NOMO-1 treated with dmso at 0.1 percent for 144 hours (cell line): Measurements from ENCODE around the gene PPEF1.
"Not testable (repeated sequence)": the region's sequence is repeated elsewhere in the genome, so short reads cannot be mapped to it uniquely, and the experiment has no call there.

Experiments used
- DNase-seq: peaks from one replicate; lab custom pipeline; 2025; ENCODE audit not compliant: unreplicated experiment; lab: John Stamatoyannopoulos, UW

PPEF1 gene

DNA sequence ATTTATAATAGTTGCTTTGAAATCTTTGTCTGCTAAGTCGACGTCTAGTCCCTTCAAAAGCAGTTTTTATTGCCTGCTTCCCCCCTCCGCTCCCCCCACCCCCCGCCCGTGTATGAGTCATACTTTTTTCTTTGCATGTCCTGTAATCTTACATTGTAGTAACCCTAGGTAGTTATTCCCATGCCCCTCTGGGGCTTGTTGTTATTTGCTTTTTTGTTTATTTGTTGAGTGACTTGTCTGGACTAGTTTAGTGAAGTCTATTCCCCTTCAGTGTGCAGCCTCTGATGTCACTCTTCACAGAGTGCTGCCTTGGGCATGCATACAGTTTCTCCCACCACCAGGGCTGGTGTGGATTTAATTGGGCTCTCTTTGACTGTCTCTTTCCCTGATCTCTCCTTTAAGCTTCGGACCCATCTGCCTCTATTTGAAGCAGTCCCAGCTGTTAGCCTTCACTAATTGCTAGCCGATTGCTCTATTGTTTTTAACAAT lies 86.2 kb downstream of the PPEF1 start:
- no peak for DNase-seq

DNA sequence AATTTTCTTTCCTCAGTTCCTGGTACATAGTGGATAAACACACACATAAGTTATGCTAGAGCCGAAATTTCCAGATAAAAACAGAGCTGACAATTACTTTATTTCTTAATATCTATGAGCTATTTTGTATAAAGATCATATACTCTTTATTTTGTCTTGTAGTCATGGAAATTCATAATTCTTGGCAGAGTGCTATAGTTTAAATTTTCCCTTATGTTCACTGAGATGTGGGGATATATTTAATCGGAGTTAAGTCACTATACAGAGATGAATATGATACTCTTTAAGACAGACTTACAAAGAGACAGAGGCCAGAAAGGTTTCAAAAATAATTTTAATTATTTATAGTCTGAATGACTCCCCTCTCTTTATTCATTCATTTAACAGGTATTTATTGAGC lies 89.7 kb downstream of the PPEF1 start:
- DNase-seq = no peak

DNA sequence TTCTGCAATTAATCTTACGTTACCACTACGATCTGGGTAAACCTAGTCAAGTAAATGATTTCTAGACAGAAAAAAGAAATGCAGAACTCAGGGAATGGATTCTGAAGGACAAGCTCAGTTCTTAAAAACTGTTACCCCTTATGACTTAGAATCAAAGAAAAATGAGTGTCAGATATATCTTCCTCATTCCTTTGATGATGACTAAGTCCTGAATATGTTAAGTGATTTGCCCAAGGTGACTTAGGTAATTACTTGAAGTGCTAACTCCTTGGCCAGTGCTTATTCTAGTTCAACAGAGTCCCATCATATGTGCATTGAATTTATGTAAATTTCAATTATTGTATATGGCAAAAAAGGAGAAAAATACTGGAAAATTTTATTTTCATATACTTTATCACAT lies 92.5 kb downstream of the PPEF1 start:
- no peak for DNase-seq

DNA sequence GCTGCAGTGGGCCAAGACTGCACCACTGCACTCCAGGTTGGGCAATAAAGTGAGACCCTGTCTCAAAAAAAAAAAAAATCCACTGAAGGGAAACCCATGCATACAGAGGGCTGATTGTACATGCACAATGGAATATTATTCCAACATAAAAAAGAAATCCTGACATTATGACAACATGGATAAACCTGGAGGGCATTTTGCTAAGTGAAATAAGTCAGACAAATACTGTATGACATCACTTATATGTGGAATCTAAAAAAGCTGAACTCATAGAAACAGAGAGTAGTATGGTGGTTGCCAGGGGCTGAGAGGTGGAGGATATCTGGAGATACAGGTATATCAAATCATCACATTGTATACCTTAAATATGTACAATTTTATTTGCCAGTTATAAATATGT lies 102.2 kb downstream of the PPEF1 start:
- DNase-seq = no peak

DNA sequence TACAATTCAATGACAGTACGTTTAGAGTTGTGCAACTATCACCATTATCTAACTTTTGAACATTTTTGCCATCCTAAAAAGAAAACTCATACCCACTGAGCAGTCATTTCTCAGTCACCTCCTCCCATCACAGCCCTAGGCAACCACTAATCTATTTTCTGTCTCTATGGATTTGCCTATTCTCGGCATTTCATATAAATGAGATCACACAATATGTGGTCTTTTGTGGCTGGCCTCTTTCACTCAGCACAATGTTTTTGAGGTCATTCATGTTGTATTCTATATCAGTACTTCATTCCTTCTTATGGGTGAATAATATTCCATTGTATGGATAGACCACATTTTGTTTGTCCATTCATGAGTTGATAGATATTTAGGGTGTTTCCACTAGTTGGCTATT lies 103.0 kb downstream of the PPEF1 start:
- DNase-seq = no peak

DNA sequence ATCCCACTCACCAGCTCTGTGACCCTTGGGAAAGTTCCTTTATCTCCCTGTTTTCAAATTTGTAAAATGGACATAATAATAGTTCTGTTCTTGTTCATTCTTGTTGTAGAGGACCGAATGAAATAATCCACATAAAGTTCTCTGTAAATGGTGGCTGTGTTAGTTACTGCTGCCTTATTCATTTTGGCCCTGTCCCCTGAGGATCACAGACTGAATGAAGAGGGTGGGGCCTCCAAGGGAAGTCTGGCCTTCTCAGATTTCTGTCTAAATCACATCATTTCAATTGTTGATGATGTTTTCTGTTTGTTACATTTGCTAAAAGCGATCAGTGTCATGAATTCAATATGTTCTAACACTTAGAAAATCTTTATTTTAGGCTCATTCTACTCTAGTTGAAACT lies 117.9 kb downstream of the PPEF1 start:
- DNase-seq = no peak

DNA sequence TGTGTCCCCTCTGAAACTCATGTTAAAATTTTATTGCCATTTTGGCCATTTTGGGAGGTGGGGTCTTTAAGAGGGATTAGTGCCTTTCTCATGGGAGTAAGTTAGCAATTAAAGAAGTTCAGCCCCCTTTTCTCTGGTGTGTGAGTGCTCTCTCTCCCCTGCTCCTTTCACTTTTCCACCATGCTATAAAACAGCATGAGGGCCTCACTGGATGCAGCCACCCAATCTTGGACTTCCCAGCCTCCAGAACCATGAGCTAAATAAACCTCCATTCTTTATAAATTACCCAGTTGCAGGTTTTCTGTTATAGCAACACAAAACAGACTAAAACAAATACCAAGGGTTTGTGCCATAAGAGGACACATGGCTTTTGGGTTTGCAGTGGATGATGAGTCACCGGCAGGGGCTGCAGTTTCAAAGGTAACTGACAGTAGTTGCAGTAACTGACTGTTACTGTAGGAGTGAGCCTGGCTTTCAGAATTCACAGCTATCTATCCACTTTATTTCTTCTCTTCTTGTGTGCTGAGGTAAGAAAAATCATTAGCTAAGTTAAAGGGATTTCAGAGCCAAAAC lies 121.5 kb downstream of the PPEF1 start:
- DNase-seq = no peak

DNA sequence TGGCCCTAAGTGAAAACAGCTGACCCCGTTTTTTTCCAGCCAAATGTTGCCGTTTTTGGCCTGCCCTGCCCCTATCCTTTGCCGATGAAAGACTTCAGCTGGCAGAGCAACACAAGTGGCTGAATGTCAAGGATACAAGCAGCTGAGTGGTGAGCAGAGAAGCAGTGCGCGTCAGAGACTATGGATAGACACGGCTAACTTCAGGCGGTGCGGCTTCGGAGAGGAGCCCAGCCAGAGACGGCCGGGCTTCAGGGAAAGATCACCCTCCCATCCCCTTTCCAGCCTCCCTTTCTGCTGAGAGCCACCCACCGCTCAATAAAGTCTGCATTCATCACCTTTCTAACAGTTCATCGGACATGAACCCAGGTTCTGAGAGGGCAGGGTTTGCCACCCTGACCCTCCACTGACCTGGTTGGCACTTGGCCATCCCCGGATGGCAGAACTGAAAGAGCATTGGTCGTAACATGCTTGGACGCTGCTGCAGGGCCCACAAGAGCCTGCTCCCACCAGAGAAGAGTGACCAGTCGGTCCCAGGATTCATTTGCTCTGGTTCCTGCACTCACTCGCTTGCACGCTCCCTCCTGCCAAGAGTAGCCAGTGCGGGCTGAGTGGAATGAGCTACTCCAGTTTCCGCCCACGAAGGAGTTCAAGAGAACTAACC lies 125.8 kb downstream of the PPEF1 start:
- no peak for DNase-seq

DNA sequence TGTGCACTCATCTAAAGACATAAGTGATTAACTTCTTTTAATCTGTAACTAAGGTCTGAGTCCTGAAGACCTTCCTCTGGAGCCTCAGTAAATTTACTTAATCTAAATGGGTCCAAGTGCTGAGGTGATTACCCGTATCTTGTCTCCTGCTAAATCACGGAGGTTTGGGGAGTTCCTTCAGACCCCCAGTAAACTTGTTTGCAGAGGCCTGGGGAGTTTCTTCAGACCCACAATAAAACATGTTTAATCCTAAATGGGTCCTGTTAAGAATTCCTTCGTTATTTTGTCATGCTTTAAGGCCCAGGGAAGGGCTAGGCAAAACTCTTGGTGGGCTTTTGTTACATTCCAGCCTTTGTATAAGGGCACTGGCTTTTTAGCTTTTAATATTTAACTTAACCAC lies 140.5 kb downstream of the PPEF1 start:
- not testable (repeated sequence) for DNase-seq

DNA sequence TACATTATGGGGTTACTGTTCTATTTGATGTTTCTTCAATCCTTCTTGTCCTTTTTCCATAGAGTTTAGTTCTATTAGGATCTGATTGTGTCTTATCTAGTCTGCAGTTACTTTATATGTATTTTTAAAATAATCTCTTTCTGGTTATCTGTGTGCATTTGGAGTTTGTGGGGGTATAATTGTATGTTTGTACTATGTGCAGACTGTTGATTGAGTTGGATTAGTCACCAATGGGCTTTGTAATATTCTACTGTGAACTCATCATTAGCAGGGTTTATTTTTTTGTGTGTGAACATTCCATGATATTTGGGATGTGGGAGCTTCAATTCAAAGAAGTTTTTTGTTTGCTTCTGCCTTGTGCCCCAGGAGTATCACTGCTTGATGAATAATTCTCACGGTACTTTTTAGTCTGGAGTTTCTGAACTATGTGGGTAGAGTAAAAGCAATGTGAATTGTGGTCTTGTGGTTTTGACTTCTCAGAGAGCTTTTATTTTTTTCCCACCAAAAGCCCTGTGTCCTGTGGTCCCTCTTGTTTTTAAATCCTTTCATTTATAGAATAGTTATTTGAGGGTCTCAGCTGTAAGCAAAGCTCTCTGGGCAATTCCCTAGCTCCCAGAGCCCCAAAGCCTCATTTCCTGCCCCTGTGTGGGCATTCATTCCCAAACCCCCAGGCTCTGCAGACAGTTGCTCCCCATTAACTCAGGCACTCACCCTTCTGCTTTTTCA lies 148.6 kb downstream of the PPEF1 start:
- DNase-seq = peak; percentile 13

DNA sequence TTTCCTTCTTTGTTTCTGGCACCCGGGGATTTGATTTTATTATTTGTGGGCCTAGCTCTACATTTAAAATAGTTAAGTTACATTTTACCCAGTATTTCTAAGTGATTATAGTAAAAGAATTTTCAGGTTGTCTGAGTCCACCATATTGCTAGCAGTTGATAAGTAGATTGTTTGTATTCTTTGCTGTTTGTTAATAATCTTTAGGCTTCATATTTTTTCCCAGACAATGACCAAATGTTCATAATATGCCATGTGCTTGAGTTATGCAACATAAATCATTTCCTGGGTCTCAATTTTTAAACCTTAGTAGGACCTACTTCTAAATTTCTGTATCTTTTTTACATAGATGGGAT lies 149.2 kb downstream of the PPEF1 start:
- DNase-seq = no peak

DNA sequence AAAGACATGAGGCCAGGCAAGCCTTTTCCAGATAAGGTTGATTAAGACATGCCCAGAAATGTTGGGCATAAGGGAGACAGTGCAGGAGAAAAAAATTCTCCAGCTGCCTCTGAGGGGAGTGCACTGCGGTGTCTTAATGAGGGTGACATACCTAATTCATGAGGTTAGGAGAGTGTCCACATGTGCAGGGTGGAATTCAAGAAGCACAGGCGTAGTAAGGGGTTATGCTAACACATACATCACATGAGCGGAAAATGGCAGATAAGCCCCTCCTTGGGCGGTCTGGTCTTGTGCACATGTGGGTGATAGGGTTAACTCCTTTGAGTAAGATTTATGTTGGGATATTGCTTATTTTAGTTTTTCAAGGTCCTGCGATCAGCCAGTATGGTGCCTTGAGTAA lies 154.1 kb downstream of the PPEF1 start:
- no peak for DNase-seq

DNA sequence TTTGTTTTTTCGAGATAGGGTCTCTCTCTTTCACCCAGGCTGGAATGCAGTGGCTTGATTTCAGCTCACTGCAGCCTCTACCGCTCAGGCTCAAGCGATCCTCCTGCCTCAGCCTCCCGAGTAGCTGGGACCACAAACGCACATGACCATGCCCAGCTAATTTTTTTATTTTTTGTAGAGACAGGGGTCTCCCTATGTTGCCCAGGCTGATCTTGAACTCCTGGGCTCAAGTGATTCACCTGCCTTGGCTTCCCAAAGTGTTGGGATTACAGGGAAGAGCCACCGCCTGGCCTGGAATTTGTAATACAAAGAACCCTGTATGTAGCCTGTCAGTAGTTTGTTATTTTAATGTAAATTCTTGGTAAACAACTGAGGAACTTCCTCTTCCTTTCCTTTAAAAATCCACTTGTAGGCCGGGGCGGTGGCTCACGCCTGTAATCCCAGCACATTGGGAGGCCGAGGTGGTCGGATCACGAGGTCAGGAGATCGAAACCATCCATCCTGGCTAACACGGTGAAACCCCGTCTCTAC lies 157.0 kb downstream of the PPEF1 start:
- DNase-seq = no peak

DNA sequence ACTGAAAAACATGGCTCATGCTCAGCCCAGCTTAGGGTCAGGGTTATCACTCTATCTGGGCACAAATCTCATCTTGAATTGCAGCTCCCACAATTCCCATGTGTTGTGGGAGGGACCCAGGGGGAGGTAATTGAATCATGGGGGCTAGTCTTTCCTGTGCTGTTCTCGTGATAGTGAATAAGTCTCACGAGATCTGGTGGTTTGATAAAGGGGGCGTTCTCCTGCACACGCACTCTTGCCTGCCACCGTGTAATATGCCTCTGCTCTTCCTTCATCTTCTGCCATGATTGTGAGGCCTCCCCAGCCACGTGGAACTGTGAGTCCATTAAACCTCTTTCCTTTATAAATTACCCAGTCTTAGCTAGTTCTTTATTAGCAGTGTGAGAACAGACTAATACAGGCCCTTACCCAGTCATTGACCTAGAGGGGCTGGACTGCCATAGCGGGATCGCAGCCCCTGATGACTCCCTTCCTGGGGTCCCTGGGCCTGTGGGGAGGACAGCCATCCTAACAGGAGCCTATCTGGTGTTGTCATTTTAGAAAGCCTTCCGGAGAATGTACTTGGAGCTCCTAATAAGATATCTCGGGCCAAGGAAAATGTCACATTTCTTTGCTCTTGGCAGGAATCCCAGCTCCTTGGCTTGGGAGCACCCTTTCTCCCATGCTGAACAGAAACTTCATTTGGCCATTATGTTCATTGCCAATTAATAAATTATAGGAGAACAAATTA lies 163.9 kb downstream of the PPEF1 start:
- DNase-seq = no peak

DNA sequence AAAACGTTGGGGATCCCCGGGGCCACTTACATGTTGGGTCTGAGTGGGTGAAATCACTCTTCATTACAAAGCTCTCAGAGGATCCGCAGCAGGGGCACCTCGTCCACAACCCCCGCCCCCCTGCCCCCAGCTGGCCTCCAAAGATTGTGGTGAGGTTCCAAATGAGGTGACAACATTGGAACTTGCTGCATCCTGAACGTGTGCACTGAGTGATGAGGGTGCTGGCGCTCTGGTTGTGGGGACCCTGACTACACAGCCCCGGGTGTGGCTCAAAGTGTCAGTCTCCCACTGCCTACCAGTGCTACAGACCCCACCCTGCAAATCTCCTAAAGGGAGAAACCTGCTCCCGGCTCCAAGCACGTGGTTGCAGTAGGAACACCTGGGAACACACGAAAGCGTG lies 164.5 kb downstream of the PPEF1 start:
- DNase-seq = no peak

DNA sequence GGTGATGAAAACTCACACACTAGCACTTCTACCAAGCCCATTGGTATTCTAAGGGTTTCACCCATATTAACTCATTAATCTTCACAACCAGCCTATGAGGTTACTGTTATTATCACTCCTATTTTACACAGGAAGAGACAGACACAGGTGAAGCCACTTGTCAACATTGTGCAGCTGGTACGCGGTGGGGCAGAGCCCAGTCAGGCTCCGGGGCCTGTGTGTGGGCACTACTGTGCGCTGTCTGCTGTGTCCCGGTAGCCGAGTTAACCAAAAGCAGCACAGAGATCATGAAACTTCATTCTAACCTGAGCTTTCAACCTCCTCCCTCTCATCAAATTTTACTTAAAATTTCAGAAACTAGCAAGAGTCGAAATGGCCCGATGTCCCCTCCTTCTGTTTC lies 165.2 kb downstream of the PPEF1 start:
- no peak for DNase-seq

DNA sequence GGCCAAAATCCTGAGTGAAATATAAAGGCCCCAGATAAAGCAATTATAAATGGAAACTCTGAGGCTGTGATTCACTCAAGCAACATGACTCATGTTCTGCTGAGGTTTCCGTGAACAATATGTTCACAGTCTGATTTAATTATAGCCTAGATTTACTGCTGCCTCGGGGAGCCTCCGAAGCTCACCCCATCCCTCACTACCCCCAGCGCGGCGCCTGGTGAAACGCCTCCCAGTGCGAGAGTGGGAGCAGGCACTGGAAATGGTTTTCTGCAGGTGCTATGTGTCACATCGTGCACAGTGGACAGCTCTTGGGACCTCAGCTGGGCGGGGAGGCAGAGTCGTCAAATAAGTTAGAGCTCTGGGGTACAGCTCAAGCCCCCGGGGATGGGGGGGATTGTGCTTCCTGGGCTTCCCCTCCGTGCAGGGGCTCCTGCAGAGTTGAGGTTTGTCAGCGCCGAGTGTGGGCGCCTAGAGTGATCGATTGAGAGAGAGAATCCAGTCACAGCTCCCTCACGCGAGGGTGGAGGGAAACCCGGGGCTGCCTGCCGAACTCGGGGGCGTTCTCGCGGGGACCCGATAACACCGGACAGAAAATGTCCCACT lies 165.8 kb downstream of the PPEF1 start:
- DNase-seq = peak; percentile 14

DNA sequence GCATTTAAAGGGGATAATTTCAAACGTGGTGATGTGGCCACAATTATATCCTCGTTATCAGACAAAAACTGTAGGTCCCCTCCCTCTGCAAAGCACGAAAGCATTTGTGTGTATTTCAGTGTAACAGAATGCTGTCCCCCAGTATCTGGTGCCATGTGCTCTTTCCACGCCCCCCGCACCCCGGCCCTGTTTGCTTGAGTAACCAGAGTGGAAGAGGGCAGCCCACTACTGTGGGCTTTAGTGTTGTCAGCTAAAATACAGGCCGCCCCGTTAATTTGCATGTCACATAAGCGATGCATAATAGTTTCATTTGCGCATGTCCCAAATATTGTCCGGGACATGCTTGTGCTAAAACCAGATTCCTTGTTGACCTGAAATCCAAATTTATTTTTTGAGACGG lies 166.4 kb downstream of the PPEF1 start:
- no peak for DNase-seq

DNA sequence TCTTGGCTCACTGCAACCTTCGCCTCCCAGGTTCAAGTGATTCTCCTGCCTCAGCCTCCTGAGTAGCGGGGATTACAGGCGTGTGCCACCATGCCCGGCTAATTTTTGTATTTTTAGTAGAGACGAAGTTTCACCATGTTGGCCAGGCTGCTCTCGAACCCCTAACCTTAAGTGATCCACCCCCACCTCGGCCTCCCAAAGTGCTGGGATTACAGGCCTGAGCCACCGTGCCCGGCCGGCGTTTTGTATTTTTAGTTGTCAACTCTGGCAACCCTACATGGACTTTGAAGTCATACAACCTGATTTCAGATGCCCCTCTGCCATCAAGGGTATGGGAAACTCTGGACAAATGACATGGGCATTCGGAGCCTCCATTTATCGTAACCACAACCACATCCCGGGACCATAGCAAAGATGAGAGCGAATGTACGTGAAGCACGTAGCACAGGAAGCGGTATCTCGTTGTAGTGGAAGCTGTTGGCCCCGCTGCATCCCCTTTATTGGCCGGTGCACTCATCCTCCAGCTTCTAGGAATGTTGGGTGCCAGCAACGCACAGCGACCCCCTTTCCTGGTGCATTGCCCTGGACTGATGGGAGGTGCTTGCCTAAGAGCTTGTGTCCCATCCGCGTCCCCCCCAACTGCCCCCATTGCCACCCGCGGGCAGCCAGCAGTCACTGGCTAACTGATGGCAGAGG lies 167.3 kb downstream of the PPEF1 start:
- DNase-seq = no peak

DNA sequence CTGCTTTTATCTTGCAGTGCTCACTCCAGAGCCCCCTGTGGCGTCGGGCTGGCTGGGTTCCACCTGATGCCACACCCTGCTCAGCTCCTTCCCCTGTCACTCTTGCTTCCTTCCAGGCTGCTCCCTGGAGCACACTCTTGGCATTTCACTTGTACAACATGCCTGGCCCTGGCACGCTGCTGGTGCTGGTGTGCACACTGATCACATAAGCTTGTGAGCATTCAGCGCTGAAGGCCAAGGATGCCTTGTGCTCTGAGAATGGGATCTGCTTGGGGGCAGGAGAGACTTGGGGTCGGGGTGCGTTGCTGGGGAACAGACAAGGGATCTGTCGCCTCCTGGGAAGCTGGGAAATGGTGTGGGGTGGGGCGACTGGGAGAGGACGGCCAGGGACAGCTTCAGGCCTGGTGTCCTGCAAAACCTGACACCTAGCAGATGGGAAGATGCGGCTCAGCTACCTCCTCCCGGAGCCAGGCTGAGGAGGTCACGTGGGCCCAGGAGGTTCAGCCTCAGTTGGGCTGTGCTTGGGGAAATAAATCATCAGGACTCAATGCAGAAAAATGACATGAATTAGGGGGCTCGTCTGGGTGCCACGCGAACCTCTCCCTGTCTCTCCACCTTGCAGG lies 167.9 kb downstream of the PPEF1 start:
- DNase-seq = no peak
